Osteoblast (primary cell): ENCODE measurements around the gene XK. TPM values are rescaled to one million over a fixed set of nuclear protein-coding genes. Genes with fewer than 3 reads are reported as not detected.

ENCODE experiments used
- DNase-seq: peaks from one replicate; pipeline ENCODE4 v3.0.0; 2011; ENCODE audit warnings: low spot score, mixed read lengths; ENCODE audit not compliant: insufficient read length; ENCODE audit errors: missing footprints
- H2AFZ ChIP-seq: 2 replicates; pipeline ENCODE4 v1.6.0; 2011; ENCODE audit warnings: mild to moderate bottlenecking, low read length
- H3K27ac ChIP-seq: 2 replicates; pipeline ENCODE4 v1.5.1; 2011; ENCODE audit warnings: mild to moderate bottlenecking, low read depth, low read length, moderate library complexity
- H3K27me3 ChIP-seq: 2 replicates; pipeline ENCODE4 v1.6.0; 2012; ENCODE audit warnings: mild to moderate bottlenecking, control low read depth, inconsistent platforms, low read length, moderate library complexity; ENCODE audit not compliant: insufficient read depth
- H3K36me3 ChIP-seq: 2 replicates; pipeline ENCODE4 v1.5.1; 2011; ENCODE audit warnings: mild to moderate bottlenecking, low read length, control low read depth, moderate library complexity; ENCODE audit not compliant: insufficient read depth
- H3K4me1 ChIP-seq: 2 replicates; pipeline ENCODE4 v1.5.1; 2011; ENCODE audit warnings: mild to moderate bottlenecking, low read length, control low read depth, moderate library complexity; ENCODE audit not compliant: insufficient read depth
- H3K4me2 ChIP-seq: 2 replicates; pipeline ENCODE4 v1.6.0; 2011; ENCODE audit warnings: mild to moderate bottlenecking, low read length; ENCODE audit not compliant: insufficient read depth
- H3K4me3 ChIP-seq: fragments of 200-600 bp; sonication (generic); 3 replicates; pipeline ENCODE4 v1.5.1; 2012; ENCODE audit warnings: mild to moderate bottlenecking, low read length, inconsistent platforms; ENCODE audit not compliant: insufficient read depth
- H3K79me2 ChIP-seq: 2 replicates; pipeline ENCODE4 v1.6.0; 2012; ENCODE audit warnings: mild to moderate bottlenecking, low read length, control low read depth, inconsistent platforms; ENCODE audit not compliant: insufficient read depth
- H3K9me3 ChIP-seq: 2 replicates; pipeline ENCODE4 v1.5.1; 2011; ENCODE audit warnings: low read depth, low read length, control low read depth
- H4K20me1 ChIP-seq: 2 replicates; pipeline ENCODE4 v1.6.0; 2012; ENCODE audit warnings: mild to moderate bottlenecking, low read length, control low read depth; ENCODE audit not compliant: insufficient read depth
- total RNA-seq: library from RNA; depleted of rRNA; stranded (reverse); fragments of >200 nt; gene quantifications from 2 replicates; pipeline ENCODE4 v1.2.3, GENCODE V29; 2012
- TF ChIP-seq, protein P1 (sequence below): IDR thresholded peaks from 2 replicates; pipeline ENCODE4 v1.5.1; 2011; ENCODE audit warnings: mild to moderate bottlenecking, low read depth, low read length, moderate library complexity; ENCODE audit errors: extremely low read depth

XK gene
- total RNA-seq, 1 donor = under 0.01 TPM

DNA sequence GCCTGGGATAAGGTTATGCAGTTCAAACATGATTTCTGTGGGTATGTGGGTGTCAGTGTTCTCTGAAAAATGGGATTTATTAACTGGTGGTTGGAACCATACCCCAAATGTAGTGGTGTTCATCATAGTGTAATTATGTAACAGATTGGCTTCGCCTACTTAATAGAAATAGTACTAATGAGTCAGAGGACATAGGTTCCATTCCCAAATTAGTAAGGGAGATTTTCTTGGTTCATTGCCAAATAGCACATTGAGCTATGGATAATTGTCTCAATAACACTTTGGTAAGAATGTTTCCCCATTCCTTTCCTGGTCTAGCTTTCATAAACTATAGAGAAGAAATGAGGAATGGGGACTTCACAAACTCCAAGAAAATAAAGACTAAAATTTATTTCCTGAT lies 73.8 kb downstream of the XK start:
- no peak overlapping the region for H2AFZ ChIP-seq
- H3K4me1 ChIP-seq = no peaks in the 10 kb centered on the region
- no peak overlapping the region for H3K4me2 ChIP-seq
- TF ChIP-seq, protein P1, sequence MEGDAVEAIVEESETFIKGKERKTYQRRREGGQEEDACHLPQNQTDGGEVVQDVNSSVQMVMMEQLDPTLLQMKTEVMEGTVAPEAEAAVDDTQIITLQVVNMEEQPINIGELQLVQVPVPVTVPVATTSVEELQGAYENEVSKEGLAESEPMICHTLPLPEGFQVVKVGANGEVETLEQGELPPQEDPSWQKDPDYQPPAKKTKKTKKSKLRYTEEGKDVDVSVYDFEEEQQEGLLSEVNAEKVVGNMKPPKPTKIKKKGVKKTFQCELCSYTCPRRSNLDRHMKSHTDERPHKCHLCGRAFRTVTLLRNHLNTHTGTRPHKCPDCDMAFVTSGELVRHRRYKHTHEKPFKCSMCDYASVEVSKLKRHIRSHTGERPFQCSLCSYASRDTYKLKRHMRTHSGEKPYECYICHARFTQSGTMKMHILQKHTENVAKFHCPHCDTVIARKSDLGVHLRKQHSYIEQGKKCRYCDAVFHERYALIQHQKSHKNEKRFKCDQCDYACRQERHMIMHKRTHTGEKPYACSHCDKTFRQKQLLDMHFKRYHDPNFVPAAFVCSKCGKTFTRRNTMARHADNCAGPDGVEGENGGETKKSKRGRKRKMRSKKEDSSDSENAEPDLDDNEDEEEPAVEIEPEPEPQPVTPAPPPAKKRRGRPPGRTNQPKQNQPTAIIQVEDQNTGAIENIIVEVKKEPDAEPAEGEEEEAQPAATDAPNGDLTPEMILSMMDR = no peak
- H3K27ac ChIP-seq = no peak overlapping the region
- H3K9me3 ChIP-seq = no peaks in the 10 kb centered on the region
- no peaks in the 10 kb centered on the region for H3K79me2 ChIP-seq
- H3K27me3 ChIP-seq = no peaks in the 10 kb centered on the region
- no peaks in the 10 kb centered on the region for H3K36me3 ChIP-seq
- H3K4me3 ChIP-seq = no peak overlapping the region
- no peaks in the 10 kb centered on the region for H4K20me1 ChIP-seq
- DNase-seq = no peak

GRCh38 chrX:37759878-37760418 lies 74.4 kb downstream of the XK start:
- Histone ChIP-seq H3K4me1 (no peaks in the 10 kb centered on the region), H3K4me3 (no peak overlapping the region), H3K9me3 (no peaks in the 10 kb centered on the region), H3K27me3 (no peaks in the 10 kb centered on the region), H4K20me1 (no peaks in the 10 kb centered on the region), H3K79me2 (no peaks in the 10 kb centered on the region), H2AFZ (no peak overlapping the region), H3K27ac (no peak overlapping the region), H3K4me2 (no peak overlapping the region), H3K36me3 (no peaks in the 10 kb centered on the region)
- TF ChIP-seq, protein P1 = no peak
- DNase-seq = no peak

GRCh38 chrX:37763400-37763799 lies 77.8 kb downstream of the XK start:
- TF ChIP-seq, protein P1 = no peak
- no peak overlapping the region for H3K4me2 ChIP-seq
- no peak for DNase-seq

GRCh38 chrX:37765507-37765906 lies 79.9 kb downstream of the XK start:
- Histone ChIP-seq H3K27me3 (no peaks in the 10 kb centered on the region), H3K4me3 (no peak overlapping the region), H3K79me2 (no peaks in the 10 kb centered on the region), H3K4me2 (no peak overlapping the region), H3K36me3 (no peaks in the 10 kb centered on the region), H2AFZ (no peak overlapping the region), H4K20me1 (no peaks in the 10 kb centered on the region), H3K4me1 (no peaks in the 10 kb centered on the region), H3K27ac (no peak overlapping the region), H3K9me3 (no peaks in the 10 kb centered on the region)
- TF ChIP-seq, protein P1 = no peak
- DNase-seq = no peak

More at GRCh38 chrX:37763400-37763799, 77.8 kb downstream of the XK start:
- H3K9me3 ChIP-seq = no peaks in the 10 kb centered on the region
- no peaks in the 10 kb centered on the region for H3K79me2 ChIP-seq
- H3K27ac ChIP-seq = no peak overlapping the region
- no peaks in the 10 kb centered on the region for H4K20me1 ChIP-seq
- H3K36me3 ChIP-seq = no peaks in the 10 kb centered on the region
- H2AFZ ChIP-seq = no peak overlapping the region
- no peak overlapping the region for H3K4me3 ChIP-seq
- H3K4me1 ChIP-seq = no peaks in the 10 kb centered on the region
- H3K27me3 ChIP-seq = no peaks in the 10 kb centered on the region
